ENCODE data around the gene SEMA3A. TPM values are rescaled to one million over a fixed set of nuclear protein-coding genes. Genes with fewer than 3 reads are reported as not detected.

Gene SEMA3A
- total and polyA plus RNA-seq, 2 of the 13 experiments (the other 11 are each of a cell fraction or from before 2014, with no cell fraction given): 0.29 to 1.2 TPM

GRCh38 chr7:84022684-84023308 lies 171.8 kb downstream of the SEMA3A start:
- FAIRE-seq (peak; percentile 36), ATAC-seq (peak; percentile 79), DNase-seq (ENCODE audit: low spot score) (peak; percentile 82)
- CTCF ChIA-PET (ENCODE audit: low intra/inter-chr PET ratio, low total read pairs): no interaction called here
- Histone ChIP-seq H3K79me2 (ENCODE audit: insufficient read depth, low read length) (no peaks in the 10 kb centered on the region), H3K4me1 (ENCODE audit: insufficient read depth, low read length) (peaks cover 25% of the 10 kb centered on the region), H3K36me3 (replicated peaks in 1 of 2; ENCODE audit: control insufficient read depth in 1 of 2, insufficient read depth in 2 of 2, low read length in 2 of 2) (no peaks in the 10 kb centered on the region), H4K20me1 (ENCODE audit: insufficient read depth, low read length) (no peaks in the 10 kb centered on the region), H2AFZ (ENCODE audit: low read length) (no peak overlapping the region), H3K4me3 (replicated peaks in 1 of 3; ENCODE audit: insufficient read depth in 1 of 3, low read depth in 2 of 3, low read length in 3 of 3) (no peak overlapping the region), H3K9me3 (ENCODE audit: low read length) (no peaks in the 10 kb centered on the region), H3K9ac (ENCODE audit: insufficient read depth, low read depth, low read length) (no peak overlapping the region), H3K4me2 (ENCODE audit: low read depth, low read length) (peak overlapping the region; percentile 32), H3K27ac (ENCODE audit: extremely low read length, insufficient read depth, low read length) (no peak overlapping the region), H3K27me3 (ENCODE audit: control insufficient read depth in 1 of 2, insufficient read depth in 2 of 2, low read length in 2 of 2) (no peaks in the 10 kb centered on the region)
- intact Hi-C loops (cut with micrococcal nuclease; ENCODE audit: unreplicated experiment): no loop called here
- POLR2A ChIA-PET: no interaction called here
- BruUV-seq (replicated peaks): no TSS peak
- in situ Hi-C loops (cut with HindIII; ENCODE audit: extremely low pct_ligation_motif_present, low pct_unique_long_range_greater_than_20kb): no loop called here
- WGBS (ENCODE audit: low lambda C conversion rate): 23% methylated on average over 5 of the region's 5 CpGs
- 0 out of 2 replicates have a peak, but pooled peaks have one; percentile 18 for TF ChIP-seq SP5 (CRISPR knock-in tag; IDR thresholded peaks at IDR 0.05; ENCODE audit: borderline replicate concordance, low read depth)
- 0 out of 2 replicates have a peak, but pooled peaks have one; percentile 32 for TF ChIP-seq RFXANK (CRISPR knock-in tag; IDR thresholded peaks at IDR 0.05)
- no peak for TF ChIP-seq ZNF292 (CRISPR knock-in tag; IDR thresholded peaks at IDR 0.05; ENCODE audit: borderline replicate concordance, low read depth)
- TF ChIP-seq, protein P1, sequence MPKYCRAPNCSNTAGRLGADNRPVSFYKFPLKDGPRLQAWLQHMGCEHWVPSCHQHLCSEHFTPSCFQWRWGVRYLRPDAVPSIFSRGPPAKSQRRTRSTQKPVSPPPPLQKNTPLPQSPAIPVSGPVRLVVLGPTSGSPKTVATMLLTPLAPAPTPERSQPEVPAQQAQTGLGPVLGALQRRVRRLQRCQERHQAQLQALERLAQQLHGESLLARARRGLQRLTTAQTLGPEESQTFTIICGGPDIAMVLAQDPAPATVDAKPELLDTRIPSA (CRISPR knock-in tag; IDR thresholded peaks at IDR 0.05; ENCODE audit: borderline replicate concordance): no peak
- TF ChIP-seq, protein P2, sequence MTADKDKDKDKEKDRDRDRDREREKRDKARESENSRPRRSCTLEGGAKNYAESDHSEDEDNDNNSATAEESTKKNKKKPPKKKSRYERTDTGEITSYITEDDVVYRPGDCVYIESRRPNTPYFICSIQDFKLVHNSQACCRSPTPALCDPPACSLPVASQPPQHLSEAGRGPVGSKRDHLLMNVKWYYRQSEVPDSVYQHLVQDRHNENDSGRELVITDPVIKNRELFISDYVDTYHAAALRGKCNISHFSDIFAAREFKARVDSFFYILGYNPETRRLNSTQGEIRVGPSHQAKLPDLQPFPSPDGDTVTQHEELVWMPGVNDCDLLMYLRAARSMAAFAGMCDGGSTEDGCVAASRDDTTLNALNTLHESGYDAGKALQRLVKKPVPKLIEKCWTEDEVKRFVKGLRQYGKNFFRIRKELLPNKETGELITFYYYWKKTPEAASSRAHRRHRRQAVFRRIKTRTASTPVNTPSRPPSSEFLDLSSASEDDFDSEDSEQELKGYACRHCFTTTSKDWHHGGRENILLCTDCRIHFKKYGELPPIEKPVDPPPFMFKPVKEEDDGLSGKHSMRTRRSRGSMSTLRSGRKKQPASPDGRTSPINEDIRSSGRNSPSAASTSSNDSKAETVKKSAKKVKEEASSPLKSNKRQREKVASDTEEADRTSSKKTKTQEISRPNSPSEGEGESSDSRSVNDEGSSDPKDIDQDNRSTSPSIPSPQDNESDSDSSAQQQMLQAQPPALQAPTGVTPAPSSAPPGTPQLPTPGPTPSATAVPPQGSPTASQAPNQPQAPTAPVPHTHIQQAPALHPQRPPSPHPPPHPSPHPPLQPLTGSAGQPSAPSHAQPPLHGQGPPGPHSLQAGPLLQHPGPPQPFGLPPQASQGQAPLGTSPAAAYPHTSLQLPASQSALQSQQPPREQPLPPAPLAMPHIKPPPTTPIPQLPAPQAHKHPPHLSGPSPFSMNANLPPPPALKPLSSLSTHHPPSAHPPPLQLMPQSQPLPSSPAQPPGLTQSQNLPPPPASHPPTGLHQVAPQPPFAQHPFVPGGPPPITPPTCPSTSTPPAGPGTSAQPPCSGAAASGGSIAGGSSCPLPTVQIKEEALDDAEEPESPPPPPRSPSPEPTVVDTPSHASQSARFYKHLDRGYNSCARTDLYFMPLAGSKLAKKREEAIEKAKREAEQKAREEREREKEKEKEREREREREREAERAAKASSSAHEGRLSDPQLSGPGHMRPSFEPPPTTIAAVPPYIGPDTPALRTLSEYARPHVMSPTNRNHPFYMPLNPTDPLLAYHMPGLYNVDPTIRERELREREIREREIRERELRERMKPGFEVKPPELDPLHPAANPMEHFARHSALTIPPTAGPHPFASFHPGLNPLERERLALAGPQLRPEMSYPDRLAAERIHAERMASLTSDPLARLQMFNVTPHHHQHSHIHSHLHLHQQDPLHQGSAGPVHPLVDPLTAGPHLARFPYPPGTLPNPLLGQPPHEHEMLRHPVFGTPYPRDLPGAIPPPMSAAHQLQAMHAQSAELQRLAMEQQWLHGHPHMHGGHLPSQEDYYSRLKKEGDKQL (CRISPR knock-in tag; IDR thresholded peaks at IDR 0.05; ENCODE audit: low read depth): 0 out of 2 replicates have a peak, but pooled peaks have one; percentile 20
- peak; percentile 18; the same call in 1 of the 2 replicates for TF ChIP-seq TFE3 (CRISPR knock-in tag; IDR thresholded peaks at IDR 0.05)
- no peak for TF ChIP-seq ZNF766 (CRISPR knock-in tag; IDR thresholded peaks at IDR 0.05; ENCODE audit: borderline replicate concordance)
- peak; percentile 48; the same call in 1 of the 2 replicates for TF ChIP-seq FOXA1 (IDR thresholded peaks at IDR 0.05)
- TF ChIP-seq FOXA1 (CRISPR knock-in tag; IDR thresholded peaks at IDR 0.05): peak; percentile 85
- TF ChIP-seq SALL1 (CRISPR knock-in tag; IDR thresholded peaks at IDR 0.05): peak; percentile 19; the same call in 1 of the 2 replicates
- TF ChIP-seq YY1 (IDR thresholded peaks at IDR 0.05; ENCODE audit: insufficient read depth, insufficient replicate concordance, low read depth, low read length): peak; percentile 33
- peak; percentile 45 for TF ChIP-seq KAT8 (CRISPR knock-in tag; IDR thresholded peaks at IDR 0.05)
- TF ChIP-seq, protein P3, sequence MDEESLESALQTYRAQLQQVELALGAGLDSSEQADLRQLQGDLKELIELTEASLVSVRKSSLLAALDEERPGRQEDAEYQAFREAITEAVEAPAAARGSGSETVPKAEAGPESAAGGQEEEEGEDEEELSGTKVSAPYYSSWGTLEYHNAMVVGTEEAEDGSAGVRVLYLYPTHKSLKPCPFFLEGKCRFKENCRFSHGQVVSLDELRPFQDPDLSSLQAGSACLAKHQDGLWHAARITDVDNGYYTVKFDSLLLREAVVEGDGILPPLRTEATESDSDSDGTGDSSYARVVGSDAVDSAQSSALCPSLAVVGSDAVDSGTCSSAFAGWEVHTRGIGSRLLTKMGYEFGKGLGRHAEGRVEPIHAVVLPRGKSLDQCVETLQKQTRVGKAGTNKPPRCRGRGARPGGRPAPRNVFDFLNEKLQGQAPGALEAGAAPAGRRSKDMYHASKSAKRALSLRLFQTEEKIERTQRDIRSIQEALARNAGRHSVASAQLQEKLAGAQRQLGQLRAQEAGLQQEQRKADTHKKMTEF (CRISPR knock-in tag; IDR thresholded peaks at IDR 0.05): peak; percentile 43; the same call in 1 of the 2 replicates
- no peak for TF ChIP-seq SKI (IDR thresholded peaks at IDR 0.05; ENCODE audit: partially characterized antibody)
- TF ChIP-seq TCF7L2 (IDR thresholded peaks at IDR 0.05; ENCODE audit: low read depth, low read length): peak; percentile 45; the same call in 1 of the 2 replicates
- peak; percentile 84 for TF ChIP-seq NCOA2 (CRISPR knock-in tag; IDR thresholded peaks at IDR 0.05)
